Measurements from ENCODE around the gene NMRAL1. TPM values are rescaled to one million over a fixed set of nuclear protein-coding genes. Genes with fewer than 3 reads are reported as not detected.

NMRAL1 gene
- total RNA-seq, result 10 to 100 TPM; 34.4 to 80.7 (median 43.3) TPM

- peaks cover 0 to 2% (median 1%) of the 10 kb centered on the region in 4 donors for H3K36me3 ChIP-seq
- peak within 1 kb of the TSS; percentile 53 to 89 (median 73) for H3K4me3 ChIP-seq
- H3K9me3 ChIP-seq, result no peaks in the 10 kb centered on the region
- peaks cover 29 to 48% (median 33%) of the 10 kb centered on the region in 4 donors for H3K4me1 ChIP-seq
- 3 to 20% methylated on average over 5 to 58 of the region's 60 CpGs for WGBS, 2 donors
- H3K27ac ChIP-seq, result peak within 1 kb of the TSS; percentile 75 to 87 (median 84)
- DNase-seq (peak; percentile 96), ATAC-seq (ENCODE audit: low FRiP score in 2 of 2) (peak; percentile 85)
- TF ChIP-seq POLR2AphosphoS5 (IDR thresholded peaks at IDR 0.05) (peak; percentile 71 to 85), POLR2A (IDR thresholded peaks at IDR 0.05) (peak in 1 of 4 donors; percentile 76), CTCF (IDR thresholded peaks at IDR 0.05) (peak in 3 of 6 experiments; percentile 8 to 43 (median 19)), EP300 (IDR thresholded peaks at IDR 0.05) (peak in 1 of 4 donors; percentile 24)
- no peaks in the 10 kb centered on the region for H3K27me3 ChIP-seq
Measured at GRCh38 chr16:4474192-4474961, at the start of gene NMRAL1. Gene NMRAL1, minus strand, starts transcription at chr16:4474625. Its CDS starts 493 bp downstream, at chr16:4474132.

GRCh38 chr16:4523686-4524085 lies 49.3 kb upstream of the NMRAL1 start:
- H3K4me3 ChIP-seq, result no peak overlapping the region
- H3K27ac ChIP-seq, result no peak overlapping the region
- peaks cover 0 to 9% (median 6%) of the 10 kb centered on the region in 4 donors for H3K4me1 ChIP-seq
- H3K27me3 ChIP-seq, result no peaks in the 10 kb centered on the region
- no peak for TF ChIP-seq POLR2A (IDR thresholded peaks at IDR 0.05)
- TF ChIP-seq CTCF (IDR thresholded peaks at IDR 0.05), result no peak
- no peak for TF ChIP-seq EP300 (IDR thresholded peaks at IDR 0.05)
- TF ChIP-seq POLR2AphosphoS5 (IDR thresholded peaks at IDR 0.05), result no peak
- peaks cover 0 to 7% (median 0%) of the 10 kb centered on the region in 4 donors for H3K36me3 ChIP-seq
- 88 to 94% methylated on average over 2 to 4 of the region's 4 CpGs for WGBS, 2 donors
- DNase-seq (no peak), ATAC-seq (ENCODE audit: low FRiP score in 2 of 2) (no peak)
- H3K9me3 ChIP-seq, result no peaks in the 10 kb centered on the region

- H3K9me3 ChIP-seq, result no peaks in the 10 kb centered on the region
- peaks cover 0 to 7% (median 0%) of the 10 kb centered on the region in 4 donors for H3K36me3 ChIP-seq
- 59 to 64% methylated on average over 3 to 8 of the region's 8 CpGs for WGBS, 2 donors
- DNase-seq (no peak), ATAC-seq (ENCODE audit: low FRiP score in 2 of 2) (no peak)
- H3K4me3 ChIP-seq, result no peak overlapping the region
- H3K4me1 ChIP-seq, result peaks cover 0 to 9% (median 6%) of the 10 kb centered on the region in 4 donors
- no peak for TF ChIP-seq CTCF (IDR thresholded peaks at IDR 0.05)
- TF ChIP-seq EP300 (IDR thresholded peaks at IDR 0.05), result no peak
- no peak for TF ChIP-seq POLR2AphosphoS5 (IDR thresholded peaks at IDR 0.05)
- no peak for TF ChIP-seq POLR2A (IDR thresholded peaks at IDR 0.05)
- no peaks in the 10 kb centered on the region for H3K27me3 ChIP-seq
- no peak overlapping the region for H3K27ac ChIP-seq
Measured at GRCh38 chr16:4522051-4522581, 47.7 kb upstream of the NMRAL1 start.

- H3K4me1 ChIP-seq, result peaks cover 0 to 12% (median 8%) of the 10 kb centered on the region in 4 donors
- no peak overlapping the region for H3K27ac ChIP-seq
- DNase-seq (no peak), ATAC-seq (ENCODE audit: low FRiP score in 2 of 2) (no peak)
- H3K4me3 ChIP-seq, result no peak overlapping the region
- no peaks in the 10 kb centered on the region for H3K27me3 ChIP-seq
- 91% methylated on average over 7 of the region's 7 CpGs for WGBS, 2 donors
- no peaks in the 10 kb centered on the region for H3K9me3 ChIP-seq
- H3K36me3 ChIP-seq, result peaks cover 0 to 7% (median 0%) of the 10 kb centered on the region in 4 donors
- TF ChIP-seq CTCF (IDR thresholded peaks at IDR 0.05) (no peak), POLR2A (IDR thresholded peaks at IDR 0.05) (no peak), EP300 (IDR thresholded peaks at IDR 0.05) (no peak), POLR2AphosphoS5 (IDR thresholded peaks at IDR 0.05) (no peak)
Measured at GRCh38 chr16:4520913-4521312, 46.5 kb upstream of the NMRAL1 start.

Measured in upper lobe of left lung (tissue), 6 donors.